LHCN-M2 (cell line): ENCODE data around the gene C4BPB. TPM values are rescaled to one million over a fixed set of nuclear protein-coding genes. Genes with fewer than 3 reads are reported as not detected.

Experiments used
- DNase-seq: peaks from one replicate; pipeline ENCODE4 v3.0.0-alpha.2; 2012; ENCODE audit warnings: low read depth
- total RNA-seq: library from RNA; depleted of rRNA; stranded (reverse); fragments of >200 nt; gene quantifications from 2 replicates; pipeline ENCODE4 v1.2.3, GENCODE V29; 2014

C4BPB gene
- total RNA-seq, 1 experiment from 2014 or later, result not detected

DNA sequence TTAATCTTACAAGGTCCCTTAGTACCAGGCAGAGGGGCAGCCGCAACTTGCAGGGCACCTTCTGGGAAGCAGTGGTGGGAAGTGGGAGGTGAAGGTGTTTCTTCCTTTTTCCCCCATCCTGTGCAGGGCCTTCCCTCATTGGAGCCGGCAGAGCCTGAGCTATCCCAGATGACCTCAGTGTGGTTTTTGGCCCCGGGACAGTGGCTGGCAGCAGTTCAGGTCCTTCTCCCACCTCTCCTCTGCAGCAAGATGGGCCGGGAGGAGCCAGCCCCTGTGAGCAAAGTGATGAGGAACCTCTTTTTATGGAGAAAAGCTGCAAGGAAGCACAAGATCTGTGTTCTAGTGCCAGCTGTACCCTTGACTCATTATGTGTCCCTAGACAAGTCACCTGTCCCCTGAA, 28.8 kb upstream of the C4BPB start:
- no peak for DNase-seq

DNA sequence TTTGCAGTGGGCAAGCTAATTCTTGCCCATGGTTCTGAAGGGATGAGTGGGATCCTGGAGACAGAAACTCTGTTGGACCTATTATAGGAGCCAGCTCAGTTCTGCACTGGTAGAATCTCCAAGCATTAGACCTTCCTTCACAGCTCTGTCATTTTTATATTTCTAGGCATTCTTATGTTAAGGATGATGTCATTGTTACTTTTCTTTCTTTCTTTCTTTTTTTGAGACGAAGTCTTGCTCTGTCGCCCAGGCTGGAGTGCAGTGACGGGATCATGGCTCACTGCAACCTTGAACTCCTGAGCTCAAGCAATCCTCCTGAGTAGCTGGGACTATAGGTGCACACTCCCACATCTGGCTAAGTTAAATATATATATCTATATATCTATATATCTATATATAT, 28.1 kb upstream of the C4BPB start:
- no peak for DNase-seq

GRCh38 chr1:207062058-207062457, 26.6 kb upstream of the C4BPB start:
- no peak for DNase-seq

GRCh38 chr1:207063014-207063413, 25.6 kb upstream of the C4BPB start:
- no peak for DNase-seq

DNA sequence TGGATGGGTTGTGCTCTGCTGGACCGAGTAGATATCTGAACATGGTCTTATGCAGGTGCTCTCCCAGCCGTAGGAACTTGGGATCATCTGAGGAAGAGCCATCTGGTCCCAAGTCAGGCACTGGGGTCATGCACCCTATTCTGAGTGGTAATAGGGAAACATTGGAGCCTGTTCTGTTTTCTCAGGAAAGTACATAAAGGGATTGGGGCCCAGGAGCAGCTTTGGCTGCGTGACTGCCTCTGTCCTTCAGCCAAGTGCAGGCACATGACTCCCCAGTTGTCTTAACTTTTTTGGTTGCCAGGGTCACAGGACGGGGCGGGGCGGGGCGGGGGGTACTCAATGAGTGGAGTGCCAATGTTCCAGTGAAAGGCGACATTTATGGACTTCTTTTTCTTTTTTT, 24.1 kb upstream of the C4BPB start:
- DNase-seq, result no peak

DNA sequence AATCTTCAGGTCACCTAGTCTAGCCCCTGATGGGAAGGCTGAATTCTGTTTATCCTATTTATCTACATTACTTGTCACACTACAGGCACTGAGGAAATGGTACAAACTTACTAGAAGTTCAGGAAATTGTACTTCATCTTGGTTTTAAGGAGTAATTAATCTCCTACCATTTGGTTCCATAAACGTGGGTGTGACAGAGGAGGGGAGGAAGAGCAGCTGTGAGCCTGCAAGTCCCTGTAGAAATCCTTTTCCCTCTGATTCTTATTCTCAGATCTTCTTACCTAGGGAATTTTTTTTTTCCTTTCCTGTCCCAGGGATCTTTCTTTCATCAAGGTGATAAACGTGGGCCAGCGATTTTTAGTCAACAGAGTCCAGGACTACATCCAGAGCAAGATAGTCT, 21.5 kb upstream of the C4BPB start:
- DNase-seq, result no peak

DNA sequence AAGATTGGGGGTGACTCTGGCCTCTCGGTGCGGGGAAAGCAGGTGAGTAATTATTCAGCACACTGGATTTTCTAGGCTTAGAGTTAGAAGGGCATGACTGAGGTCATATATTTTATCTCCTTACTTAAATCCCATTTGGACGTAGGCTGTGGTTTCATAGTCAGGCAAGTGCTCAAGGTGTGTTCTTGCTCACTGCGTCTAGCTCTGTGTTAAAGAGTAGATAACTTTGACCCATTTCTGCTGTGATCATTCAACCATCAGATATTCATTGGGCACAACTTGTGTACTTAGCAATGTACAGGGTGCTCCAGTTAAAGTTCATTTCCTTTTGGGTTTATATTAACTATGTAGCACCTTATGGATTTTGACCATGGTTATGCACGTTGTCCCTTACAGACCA, 21.0 kb upstream of the C4BPB start:
- no peak for DNase-seq

GRCh38 chr1:207069061-207069460, 19.6 kb upstream of the C4BPB start:
- no peak for DNase-seq

DNA sequence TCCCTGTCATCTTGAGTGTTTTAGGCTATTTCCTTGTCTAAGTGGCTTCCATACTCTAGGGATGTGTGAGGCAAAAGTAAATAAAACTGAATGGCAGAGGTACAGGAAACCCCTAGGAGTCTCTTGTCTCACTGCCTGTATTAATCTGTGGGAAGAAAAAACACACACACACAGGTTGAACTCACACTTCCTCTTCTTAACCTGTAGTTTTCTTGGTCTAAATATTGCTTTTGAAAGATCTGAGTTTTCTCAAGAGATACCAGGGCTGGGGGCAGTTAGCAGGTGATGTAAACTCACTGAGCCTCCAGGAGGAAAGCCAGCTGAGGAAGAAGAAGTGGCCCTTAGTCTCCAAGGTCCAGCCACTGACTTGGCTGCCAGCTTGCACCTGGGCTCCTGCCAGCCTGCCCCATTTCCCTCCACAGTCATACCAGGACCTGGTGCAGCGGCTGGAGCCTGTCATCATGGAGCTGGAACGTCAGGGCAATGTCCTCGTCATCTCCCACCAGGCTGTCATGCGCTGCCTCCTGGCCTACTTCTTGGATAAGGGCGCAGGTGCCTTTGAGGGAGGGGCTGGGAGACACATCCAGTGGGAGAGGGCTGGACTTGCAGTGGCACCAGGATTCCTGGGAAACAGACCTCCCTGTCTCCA, 18.7 kb upstream of the C4BPB start:
- no peak for DNase-seq

- DNase-seq, result no peak
Measured at GRCh38 chr1:207070811-207071210, 17.8 kb upstream of the C4BPB start.

- DNase-seq, result no peak
Measured at GRCh38 chr1:207071426-207071825, 17.2 kb upstream of the C4BPB start.

DNA sequence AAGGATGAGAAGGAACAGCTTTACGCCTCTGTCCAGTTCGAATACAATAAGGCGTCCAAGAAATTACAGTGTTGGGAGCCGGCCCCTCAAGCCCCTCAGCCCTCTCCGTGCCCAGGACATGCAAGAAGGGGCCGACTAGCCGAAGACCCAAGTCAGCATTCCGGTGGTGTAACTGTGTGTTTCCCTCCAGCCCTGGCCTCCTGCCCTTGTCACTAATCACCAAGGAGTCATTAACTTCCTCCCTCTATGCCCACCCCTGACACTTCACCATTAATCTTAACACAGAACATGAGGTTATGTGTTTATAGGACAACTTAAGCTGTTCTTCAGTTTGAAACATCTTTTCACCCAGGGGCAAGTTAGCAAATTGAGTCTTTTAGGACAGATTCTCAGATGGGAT, 16.4 kb upstream of the C4BPB start:
- no peak for DNase-seq

DNA sequence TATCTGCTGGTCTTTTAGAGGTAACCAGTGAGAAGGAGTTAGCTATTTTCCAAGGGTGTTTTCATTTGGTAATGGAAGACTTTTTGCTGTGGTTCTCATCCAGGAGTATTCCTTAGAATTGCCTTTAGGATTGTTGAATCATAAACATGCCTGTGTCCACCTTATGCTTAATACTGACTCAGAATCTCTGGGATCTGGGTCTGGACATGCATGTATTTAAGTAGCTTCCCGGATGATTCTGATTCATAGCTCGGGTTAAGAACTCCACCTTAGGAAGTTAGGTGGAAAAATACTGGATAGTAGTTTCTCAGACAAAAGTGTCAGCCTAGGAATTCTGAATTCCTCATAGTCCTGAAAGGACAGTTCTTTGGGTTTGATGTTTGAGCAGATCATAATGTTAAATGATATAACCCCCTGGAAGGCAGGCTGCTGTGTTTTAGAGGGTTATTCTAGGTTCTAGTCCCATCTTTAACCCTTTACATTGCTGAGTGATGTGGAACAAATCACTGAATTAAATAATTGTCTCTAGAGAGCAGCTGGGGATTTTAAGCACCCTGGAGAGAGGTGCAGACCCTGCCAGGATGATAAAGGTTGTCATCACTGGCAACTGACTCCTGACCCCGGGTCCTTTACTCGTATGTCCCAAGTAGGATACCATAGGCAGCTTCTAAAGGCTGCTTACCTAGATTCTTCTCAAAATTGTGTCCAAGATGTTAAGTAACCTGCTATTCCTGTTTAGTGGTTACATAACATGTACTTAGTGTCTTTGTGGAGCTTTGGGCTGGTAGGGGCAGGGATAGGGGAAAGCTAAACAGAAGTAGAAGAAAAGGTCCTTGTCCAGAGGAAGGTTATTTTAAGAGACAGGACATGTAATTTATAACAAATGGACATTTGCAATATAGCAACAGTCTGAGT, 14.5 kb upstream of the C4BPB start:
- peak; percentile 22 for DNase-seq

- DNase-seq, result no peak
Measured at GRCh38 chr1:207076181-207076955, 12.3 kb upstream of the C4BPB start.

DNA sequence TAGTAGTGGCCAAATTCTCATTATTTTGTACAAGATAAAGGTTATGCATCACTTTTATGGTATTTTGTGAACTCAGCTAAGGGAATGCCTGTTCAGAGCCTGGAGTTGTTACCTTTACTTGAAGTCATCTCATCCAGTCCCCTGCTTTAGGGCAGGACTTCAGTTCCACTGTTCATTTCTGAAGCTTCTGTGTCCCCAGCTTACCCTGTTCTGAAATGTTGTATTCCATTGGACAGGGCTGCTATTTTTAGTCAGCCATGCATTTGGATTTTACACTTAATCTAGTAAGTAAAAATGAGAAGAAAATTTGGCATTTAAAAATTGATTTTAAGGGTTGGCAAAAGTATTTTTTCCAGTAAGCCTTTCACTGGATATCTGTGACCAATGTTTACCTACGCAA, 11.6 kb upstream of the C4BPB start:
- no peak for DNase-seq

- DNase-seq, result peak; percentile 73
Measured at GRCh38 chr1:207077470-207078377, 10.9 kb upstream of the C4BPB start.

DNA sequence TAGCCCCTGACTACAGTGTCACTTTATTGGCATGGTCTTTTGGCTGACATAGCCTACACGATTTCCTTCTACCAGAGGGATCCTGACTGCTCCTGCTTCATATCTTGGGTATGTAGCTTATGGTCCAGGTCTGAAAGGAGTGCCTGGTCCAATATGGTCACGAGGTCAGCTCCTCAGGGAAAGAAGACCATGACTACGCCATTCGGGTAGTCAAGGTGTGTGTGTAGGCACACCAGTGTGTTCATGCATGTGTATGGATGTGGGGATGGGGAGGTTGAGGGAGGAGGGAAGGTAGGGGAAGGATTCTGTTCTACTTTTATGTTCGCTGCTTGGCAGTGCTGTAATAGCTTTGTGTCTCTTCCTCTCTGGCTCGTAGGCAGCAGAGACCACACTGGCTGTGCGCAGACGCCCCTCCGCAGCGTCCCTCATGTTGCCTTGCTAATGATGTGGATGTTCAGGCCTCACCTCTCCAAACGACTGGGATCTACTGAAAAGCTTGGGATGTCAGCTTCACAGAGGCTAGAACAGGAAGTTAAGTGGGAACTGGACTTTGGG, 10.0 kb upstream of the C4BPB start:
- no peak for DNase-seq

- no peak for DNase-seq
Measured at GRCh38 chr1:207079706-207080241, 8.9 kb upstream of the C4BPB start.

- DNase-seq, result no peak
Measured at GRCh38 chr1:207081088-207081487, 7.6 kb upstream of the C4BPB start.

GRCh38 chr1:207081806-207082205, 6.9 kb upstream of the C4BPB start:
- DNase-seq, result no peak

DNA sequence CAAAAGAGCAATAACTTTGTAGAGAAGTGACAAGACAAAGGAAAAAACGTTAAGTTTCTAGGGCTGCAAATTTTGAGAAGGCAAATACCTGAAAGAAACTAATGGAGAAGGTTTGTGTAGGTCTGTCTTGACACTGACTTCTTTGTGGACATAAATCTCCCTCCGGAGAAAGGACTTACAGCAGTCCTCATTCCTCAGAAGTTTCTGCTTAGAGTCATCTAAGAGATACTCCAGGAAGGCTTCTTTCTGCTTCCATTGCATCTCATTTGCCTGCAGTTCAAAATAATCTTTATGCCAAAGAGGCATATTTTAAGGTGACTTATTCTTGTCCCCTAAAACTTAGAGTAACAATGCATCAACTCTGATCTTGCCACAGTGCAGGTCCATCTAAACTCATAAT, 4.4 kb upstream of the C4BPB start:
- DNase-seq, result no peak
